ENCODE data around the gene AGAP1. TPM values are rescaled to one million over a fixed set of nuclear protein-coding genes. Genes with fewer than 3 reads are reported as not detected.

AGAP1 gene
- polyA plus RNA-seq, 3 donors from 2014 or later: 0.18 to 2.3 (median 0.21) TPM

DNA sequence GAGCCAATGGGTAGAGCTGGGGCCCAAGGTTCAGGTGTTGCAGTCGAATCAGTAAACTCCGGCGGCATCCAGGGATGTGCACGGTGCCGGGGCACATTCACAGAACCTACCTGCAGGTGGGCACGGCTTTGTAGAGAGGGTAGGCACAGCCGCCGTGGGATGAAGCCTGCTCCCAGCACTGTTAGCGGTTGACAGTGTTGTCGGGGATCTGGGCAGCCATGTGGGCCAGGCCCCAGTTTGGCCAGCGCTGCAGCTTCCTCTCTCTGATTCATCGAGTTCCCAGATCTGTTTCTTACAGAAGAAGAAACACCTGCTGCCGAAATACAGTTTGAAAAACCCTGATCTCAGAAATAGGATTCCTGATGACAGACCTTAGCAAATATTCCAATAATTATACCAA is 274.8 kb downstream of the AGAP1 start:
- peaks cover 0 to 5% of the 10 kb centered on the region in 2 donors for H3K4me1 Mint-ChIP-seq
- no peak overlapping the region for H3K27ac Mint-ChIP-seq
- H3K9me3 Mint-ChIP-seq: no peaks in the 10 kb centered on the region
- no peak for DNase-seq
- H3K27me3 Mint-ChIP-seq (ENCODE audit: low read depth in 3 of 3): peaks cover 0 to 2% (median 0%) of the 10 kb centered on the region in 3 donors
- peaks cover 3 to 11% (median 8%) of the 10 kb centered on the region in 3 donors for H3K36me3 Mint-ChIP-seq
- no peak overlapping the region for H3K4me3 Mint-ChIP-seq

DNA sequence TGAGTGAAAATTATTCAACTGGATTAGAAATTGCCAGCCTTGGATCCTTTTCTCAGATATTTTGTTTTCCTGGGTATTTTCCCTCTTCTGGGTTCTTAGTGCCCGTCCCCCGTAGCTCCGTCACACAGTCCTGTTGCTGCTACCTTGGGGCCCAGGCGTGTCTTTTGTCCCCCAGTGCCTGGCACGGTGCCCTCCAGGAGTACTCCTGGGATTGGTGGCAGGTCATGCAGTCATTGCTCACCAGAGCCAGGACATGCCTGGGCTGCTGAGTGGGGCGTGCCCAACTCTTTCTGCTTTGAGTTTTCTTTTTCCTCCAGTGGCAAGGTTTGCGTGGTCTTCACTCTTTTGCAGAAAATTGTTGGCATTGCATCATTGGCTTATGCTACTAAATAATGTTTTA is 275.2 kb downstream of the AGAP1 start:
- no peak overlapping the region for H3K27ac Mint-ChIP-seq
- H3K9me3 Mint-ChIP-seq: no peaks in the 10 kb centered on the region
- peaks cover 0 to 5% of the 10 kb centered on the region in 2 donors for H3K4me1 Mint-ChIP-seq
- peaks cover 0 to 2% (median 0%) of the 10 kb centered on the region in 3 donors for H3K27me3 Mint-ChIP-seq (ENCODE audit: low read depth in 3 of 3)
- H3K36me3 Mint-ChIP-seq: peaks cover 3 to 11% (median 8%) of the 10 kb centered on the region in 3 donors
- DNase-seq: no peak
- H3K4me3 Mint-ChIP-seq: no peak overlapping the region

GRCh38 chr2:235770909-235771820 is 277.3 kb downstream of the AGAP1 start:
- Mint-ChIP-seq H3K4me1 (peaks cover 0 to 4% of the 10 kb centered on the region in 2 donors), H3K27ac (no peak overlapping the region), H3K36me3 (peaks cover 3 to 11% (median 8%) of the 10 kb centered on the region in 3 donors), H3K9me3 (no peaks in the 10 kb centered on the region), H3K4me3 (no peak overlapping the region), H3K27me3 (ENCODE audit: low read depth in 3 of 3) (peaks cover 0 to 3% (median 3%) of the 10 kb centered on the region in 3 donors)
- DNase-seq: no peak

GRCh38 chr2:235773188-235773928 is 279.5 kb downstream of the AGAP1 start:
- peaks cover 0 to 8% (median 5%) of the 10 kb centered on the region in 3 donors for H3K36me3 Mint-ChIP-seq
- H3K4me1 Mint-ChIP-seq: no peaks in the 10 kb centered on the region
- H3K4me3 Mint-ChIP-seq: no peak overlapping the region
- no peaks in the 10 kb centered on the region for H3K9me3 Mint-ChIP-seq
- H3K27ac Mint-ChIP-seq: no peak overlapping the region
- no peak for DNase-seq
- H3K27me3 Mint-ChIP-seq (ENCODE audit: low read depth in 3 of 3): peaks cover 0 to 4% (median 1%) of the 10 kb centered on the region in 3 donors

DNA sequence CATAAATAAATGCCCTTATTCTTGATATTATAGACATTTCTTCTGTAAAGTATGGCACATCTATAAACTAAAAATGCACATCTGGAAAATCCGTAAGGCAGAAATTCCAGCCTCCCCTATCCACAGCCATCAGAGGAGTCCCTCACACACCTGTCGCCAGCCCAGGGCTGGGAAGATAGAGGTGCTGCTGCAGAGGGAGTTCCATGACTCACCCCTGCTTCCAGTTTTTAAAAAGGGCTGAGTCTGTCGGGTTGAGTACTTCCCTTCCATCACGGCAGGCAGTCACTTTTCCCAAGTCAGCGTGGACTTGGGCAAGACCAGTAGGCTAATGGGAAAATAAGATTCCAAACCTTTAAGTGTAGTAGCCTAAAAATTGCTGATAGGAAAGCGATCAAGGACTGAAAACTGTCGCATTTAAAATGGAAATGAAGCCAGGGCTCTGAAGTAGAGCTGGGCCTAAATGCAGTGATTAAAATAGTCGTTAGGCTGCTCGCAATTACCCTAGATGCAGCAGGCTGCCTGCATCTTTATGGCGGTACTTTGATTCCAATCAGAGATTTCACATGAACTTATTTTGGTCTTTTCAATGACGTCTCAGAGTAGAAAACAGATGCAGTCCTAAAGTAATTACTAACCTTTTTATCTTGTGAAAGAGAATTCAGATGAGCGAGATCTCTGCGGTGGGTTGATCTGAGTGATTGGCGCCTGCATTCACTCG is 280.5 kb downstream of the AGAP1 start:
- peaks cover 0 to 6% (median 1%) of the 10 kb centered on the region in 3 donors for H3K27me3 Mint-ChIP-seq (ENCODE audit: low read depth in 3 of 3)
- no peaks in the 10 kb centered on the region for H3K4me1 Mint-ChIP-seq
- H3K9me3 Mint-ChIP-seq: no peaks in the 10 kb centered on the region
- no peak overlapping the region for H3K27ac Mint-ChIP-seq
- H3K36me3 Mint-ChIP-seq: peaks cover 0 to 5% (median 3%) of the 10 kb centered on the region in 3 donors
- H3K4me3 Mint-ChIP-seq: no peak overlapping the region
- DNase-seq: no peak

GRCh38 chr2:235776531-235776930 is 282.7 kb downstream of the AGAP1 start:
- H3K4me3 Mint-ChIP-seq: no peak overlapping the region
- peaks cover 0 to 3% (median 0%) of the 10 kb centered on the region in 3 donors for H3K36me3 Mint-ChIP-seq
- H3K27ac Mint-ChIP-seq: no peak overlapping the region
- no peak for DNase-seq
- peaks cover 0 to 6% (median 1%) of the 10 kb centered on the region in 3 donors for H3K27me3 Mint-ChIP-seq (ENCODE audit: low read depth in 3 of 3)
- H3K9me3 Mint-ChIP-seq: no peaks in the 10 kb centered on the region
- no peaks in the 10 kb centered on the region for H3K4me1 Mint-ChIP-seq

DNA sequence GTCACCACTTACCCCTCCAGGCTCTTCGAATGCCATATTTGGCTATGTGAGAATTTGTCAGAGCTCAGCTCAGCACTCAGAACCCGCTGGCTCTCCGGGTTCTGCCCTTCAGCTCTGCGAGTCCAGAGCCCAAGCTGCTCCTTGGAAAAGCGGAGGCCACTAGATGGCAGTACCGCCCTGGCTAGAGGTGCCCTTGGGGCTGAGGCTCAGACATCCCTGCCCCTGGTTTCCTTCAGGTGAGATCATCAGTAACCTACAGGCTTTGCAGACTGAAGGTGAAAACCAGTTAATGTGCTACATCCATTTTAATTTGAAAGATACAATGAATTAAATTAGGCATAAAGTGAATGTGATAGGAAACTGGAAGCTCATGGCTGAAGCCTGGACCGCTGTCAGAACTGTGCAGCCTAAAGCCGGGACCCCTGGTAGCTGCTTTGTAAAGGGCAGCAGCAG is 285.6 kb downstream of the AGAP1 start:
- DNase-seq: peak; percentile 6 to 33 (median 19)
- H3K9me3 Mint-ChIP-seq: no peaks in the 10 kb centered on the region
- H3K4me3 Mint-ChIP-seq: no peak overlapping the region
- peaks cover 0 to 7% (median 4%) of the 10 kb centered on the region in 3 donors for H3K36me3 Mint-ChIP-seq
- H3K27me3 Mint-ChIP-seq (ENCODE audit: low read depth in 3 of 3): peaks cover 0 to 6% (median 1%) of the 10 kb centered on the region in 3 donors
- no peaks in the 10 kb centered on the region for H3K4me1 Mint-ChIP-seq
- no peak overlapping the region for H3K27ac Mint-ChIP-seq

DNA sequence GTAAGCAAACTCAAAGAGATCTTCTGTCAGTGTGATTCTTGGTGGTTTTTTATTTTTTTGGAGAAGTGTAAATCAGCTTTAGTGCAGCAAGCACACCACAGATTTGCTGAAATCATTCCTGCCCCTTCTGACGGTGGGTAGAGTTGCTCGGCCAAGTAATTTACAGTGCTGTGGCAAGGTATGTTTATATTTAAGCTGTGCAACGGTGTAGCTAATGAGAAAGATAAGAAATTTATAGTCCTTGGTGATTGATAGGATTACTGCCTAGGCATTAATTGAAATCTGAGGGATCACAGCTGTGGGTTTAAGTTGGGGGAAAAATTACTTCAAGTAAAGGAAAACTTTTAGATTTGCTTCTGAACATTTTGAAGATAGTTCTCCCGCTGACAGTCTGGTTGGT is 286.6 kb downstream of the AGAP1 start:
- peaks cover 0 to 6% (median 0%) of the 10 kb centered on the region in 3 donors for H3K27me3 Mint-ChIP-seq (ENCODE audit: low read depth in 3 of 3)
- no peak overlapping the region for H3K4me3 Mint-ChIP-seq
- peaks cover 0 to 7% (median 4%) of the 10 kb centered on the region in 3 donors for H3K36me3 Mint-ChIP-seq
- no peak overlapping the region for H3K27ac Mint-ChIP-seq
- H3K9me3 Mint-ChIP-seq: no peaks in the 10 kb centered on the region
- DNase-seq: no peak
- no peaks in the 10 kb centered on the region for H3K4me1 Mint-ChIP-seq

- DNase-seq: no peak
- Mint-ChIP-seq H3K4me1 (peaks cover 2% of the 10 kb centered on the region in 2 donors), H3K27me3 (ENCODE audit: low read depth in 3 of 3) (peaks cover 0 to 6% (median 0%) of the 10 kb centered on the region in 3 donors), H3K27ac (no peak overlapping the region), H3K9me3 (no peaks in the 10 kb centered on the region), H3K4me3 (no peak overlapping the region), H3K36me3 (peaks cover 0 to 7% (median 4%) of the 10 kb centered on the region in 3 donors)
Measured at GRCh38 chr2:235781775-235782174, 287.9 kb downstream of the AGAP1 start.

- Mint-ChIP-seq H3K36me3 (peaks cover 4 to 14% (median 8%) of the 10 kb centered on the region in 3 donors), H3K27ac (no peak overlapping the region), H3K27me3 (ENCODE audit: low read depth in 3 of 3) (peaks cover 3 to 4% (median 3%) of the 10 kb centered on the region in 3 donors), H3K4me1 (peaks cover 9 to 10% of the 10 kb centered on the region in 2 donors), H3K4me3 (no peak overlapping the region), H3K9me3 (no peaks in the 10 kb centered on the region)
- DNase-seq: no peak
Measured at GRCh38 chr2:235784788-235785187, 290.9 kb downstream of the AGAP1 start.

DNA sequence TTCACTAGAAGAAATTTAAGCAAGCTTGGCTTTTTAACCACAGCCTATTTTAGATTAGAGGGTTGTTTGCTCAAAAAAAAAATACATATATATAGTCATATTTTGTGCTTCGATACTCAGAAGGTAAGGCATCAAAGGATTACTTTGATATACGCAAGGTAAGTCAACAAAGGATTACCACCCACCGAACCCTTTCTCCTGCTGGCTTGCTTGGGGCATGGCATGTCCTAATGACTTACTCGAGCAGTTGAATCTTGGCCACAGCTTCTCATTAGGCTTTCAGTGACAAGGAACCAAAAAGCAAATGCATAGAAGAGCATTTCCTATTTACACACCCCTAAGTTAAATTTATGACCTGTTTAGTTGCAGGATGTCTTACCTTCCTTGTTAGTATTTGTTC is 295.7 kb downstream of the AGAP1 start:
- Mint-ChIP-seq H3K4me1 (peaks cover 10 to 14% of the 10 kb centered on the region in 2 donors), H3K27me3 (ENCODE audit: low read depth in 3 of 3) (peaks cover 5 to 6% (median 5%) of the 10 kb centered on the region in 3 donors), H3K27ac (no peak overlapping the region), H3K9me3 (no peaks in the 10 kb centered on the region), H3K4me3 (no peak overlapping the region), H3K36me3 (peaks cover 4 to 7% (median 4%) of the 10 kb centered on the region in 3 donors)
- DNase-seq: no peak

GRCh38 chr2:235793163-235793752 is 299.4 kb downstream of the AGAP1 start:
- peaks cover 0 to 5% of the 10 kb centered on the region in 2 donors for H3K4me1 Mint-ChIP-seq
- H3K27ac Mint-ChIP-seq: no peak overlapping the region
- H3K27me3 Mint-ChIP-seq (ENCODE audit: low read depth in 3 of 3): peaks cover 4 to 5% (median 5%) of the 10 kb centered on the region in 3 donors
- H3K9me3 Mint-ChIP-seq: no peaks in the 10 kb centered on the region
- no peak for DNase-seq
- peaks cover 0 to 10% (median 6%) of the 10 kb centered on the region in 3 donors for H3K36me3 Mint-ChIP-seq
- H3K4me3 Mint-ChIP-seq: no peak overlapping the region

DNA sequence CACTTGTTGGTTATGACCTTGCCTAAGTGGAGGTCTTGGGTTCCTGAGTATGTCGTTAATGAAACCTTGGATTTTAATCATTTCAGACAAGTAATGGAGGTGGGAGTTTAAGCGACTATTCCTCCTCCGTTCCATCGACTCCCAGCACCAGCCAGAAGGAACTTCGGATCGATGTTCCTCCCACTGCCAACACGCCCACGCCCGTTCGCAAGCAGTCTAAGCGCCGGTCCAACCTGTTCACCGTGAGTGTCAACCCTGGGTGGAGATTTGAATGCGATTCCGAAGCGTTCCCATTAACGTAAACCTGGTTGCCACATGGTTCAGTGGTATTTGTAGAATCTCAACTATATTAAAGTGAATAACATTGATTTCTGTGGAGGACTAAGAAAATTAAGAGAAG is 305.4 kb downstream of the AGAP1 start:
- H3K4me1 Mint-ChIP-seq: peaks cover 1 to 6% of the 10 kb centered on the region in 2 donors
- peaks cover 0 to 2% (median 1%) of the 10 kb centered on the region in 3 donors for H3K27me3 Mint-ChIP-seq (ENCODE audit: low read depth in 3 of 3)

More for the DNA sequence above, 305.4 kb downstream of the AGAP1 start:
- Mint-ChIP-seq H3K36me3 (peaks cover 0 to 28% (median 18%) of the 10 kb centered on the region in 3 donors), H3K27ac (no peak overlapping the region), H3K4me3 (no peak overlapping the region), H3K9me3 (peaks cover 0 to 3% (median 0%) of the 10 kb centered on the region in 6 donors)
- DNase-seq: no peak

Data from immature natural killer cell (primary cell).